ENCODE data around the gene GPR141.

GPR141 gene

DNA sequence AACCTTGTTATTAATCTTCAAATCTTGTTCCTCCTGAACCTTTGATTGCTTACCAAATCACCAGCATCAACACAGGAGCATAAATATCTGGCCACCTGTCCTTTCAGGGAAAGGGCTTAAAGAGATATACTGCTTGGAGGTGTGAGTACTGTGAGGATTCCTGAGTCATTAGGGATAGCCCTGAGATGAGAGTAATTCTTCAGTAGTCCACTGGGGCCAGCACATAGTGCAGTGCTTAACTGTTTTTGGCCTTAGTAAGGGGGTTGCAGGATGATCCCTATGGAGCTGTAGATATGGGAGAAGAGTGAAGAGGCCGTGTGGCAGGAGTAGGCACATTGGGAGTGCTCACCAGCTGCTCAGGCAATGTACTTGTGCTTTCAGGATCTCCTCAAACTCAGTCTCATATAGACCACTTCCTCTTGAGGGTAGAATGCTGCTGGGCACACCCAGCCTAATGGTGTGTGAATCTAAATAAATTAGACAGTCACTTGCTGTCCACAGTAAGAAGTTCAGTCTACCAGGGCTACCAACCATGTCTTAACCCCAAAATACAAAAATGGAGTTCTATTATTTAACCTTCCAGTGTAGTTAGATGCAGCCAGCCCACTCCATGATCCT is 26.5 kb upstream of the GPR141 start:
- TF ChIP-seq, protein P1, sequence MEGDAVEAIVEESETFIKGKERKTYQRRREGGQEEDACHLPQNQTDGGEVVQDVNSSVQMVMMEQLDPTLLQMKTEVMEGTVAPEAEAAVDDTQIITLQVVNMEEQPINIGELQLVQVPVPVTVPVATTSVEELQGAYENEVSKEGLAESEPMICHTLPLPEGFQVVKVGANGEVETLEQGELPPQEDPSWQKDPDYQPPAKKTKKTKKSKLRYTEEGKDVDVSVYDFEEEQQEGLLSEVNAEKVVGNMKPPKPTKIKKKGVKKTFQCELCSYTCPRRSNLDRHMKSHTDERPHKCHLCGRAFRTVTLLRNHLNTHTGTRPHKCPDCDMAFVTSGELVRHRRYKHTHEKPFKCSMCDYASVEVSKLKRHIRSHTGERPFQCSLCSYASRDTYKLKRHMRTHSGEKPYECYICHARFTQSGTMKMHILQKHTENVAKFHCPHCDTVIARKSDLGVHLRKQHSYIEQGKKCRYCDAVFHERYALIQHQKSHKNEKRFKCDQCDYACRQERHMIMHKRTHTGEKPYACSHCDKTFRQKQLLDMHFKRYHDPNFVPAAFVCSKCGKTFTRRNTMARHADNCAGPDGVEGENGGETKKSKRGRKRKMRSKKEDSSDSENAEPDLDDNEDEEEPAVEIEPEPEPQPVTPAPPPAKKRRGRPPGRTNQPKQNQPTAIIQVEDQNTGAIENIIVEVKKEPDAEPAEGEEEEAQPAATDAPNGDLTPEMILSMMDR (IDR thresholded peaks at IDR 0.05; ENCODE audit: insufficient read depth, low read length, poor library complexity, severe bottlenecking), result no peak
- Histone ChIP-seq H3K4me3 (replicated peaks; ENCODE audit: low read depth, low read length) (no peak overlapping the region), H3K36me3 (ENCODE audit: control insufficient read depth, insufficient read depth, low read length) (no peaks in the 10 kb centered on the region), H3K27me3 (replicated peaks; ENCODE audit: control insufficient read depth, insufficient read depth, low read length) (no peaks in the 10 kb centered on the region)
- DNase-seq (ENCODE audit: extremely low read depth, insufficient read length), result no peak

DNA sequence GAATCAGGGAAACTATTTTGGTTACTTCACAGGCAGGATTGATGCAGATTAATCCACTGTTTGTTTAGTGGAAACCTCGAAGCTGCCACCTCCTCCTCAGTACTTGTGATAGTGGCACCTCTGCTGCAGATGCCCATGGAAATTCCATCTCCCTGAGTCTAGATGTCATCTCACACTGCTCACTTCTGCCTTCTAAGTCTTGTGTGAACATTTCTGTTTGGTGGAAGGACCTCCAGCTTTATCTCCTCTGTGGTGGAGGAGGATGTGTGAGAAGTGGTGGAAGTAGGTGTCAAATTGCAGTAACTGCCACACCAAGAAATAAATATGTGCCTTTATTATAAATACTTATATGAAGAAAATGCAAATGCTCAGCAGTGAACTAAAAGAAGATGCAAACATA is 25.8 kb upstream of the GPR141 start:
- H3K4me3 ChIP-seq (replicated peaks; ENCODE audit: low read depth, low read length), result no peak overlapping the region
- no peak for DNase-seq (ENCODE audit: extremely low read depth, insufficient read length)
- TF ChIP-seq, protein P1 (IDR thresholded peaks at IDR 0.05; ENCODE audit: insufficient read depth, low read length, poor library complexity, severe bottlenecking), result no peak
- H3K36me3 ChIP-seq (ENCODE audit: control insufficient read depth, insufficient read depth, low read length), result no peaks in the 10 kb centered on the region
- H3K27me3 ChIP-seq (replicated peaks; ENCODE audit: control insufficient read depth, insufficient read depth, low read length), result no peaks in the 10 kb centered on the region

DNA sequence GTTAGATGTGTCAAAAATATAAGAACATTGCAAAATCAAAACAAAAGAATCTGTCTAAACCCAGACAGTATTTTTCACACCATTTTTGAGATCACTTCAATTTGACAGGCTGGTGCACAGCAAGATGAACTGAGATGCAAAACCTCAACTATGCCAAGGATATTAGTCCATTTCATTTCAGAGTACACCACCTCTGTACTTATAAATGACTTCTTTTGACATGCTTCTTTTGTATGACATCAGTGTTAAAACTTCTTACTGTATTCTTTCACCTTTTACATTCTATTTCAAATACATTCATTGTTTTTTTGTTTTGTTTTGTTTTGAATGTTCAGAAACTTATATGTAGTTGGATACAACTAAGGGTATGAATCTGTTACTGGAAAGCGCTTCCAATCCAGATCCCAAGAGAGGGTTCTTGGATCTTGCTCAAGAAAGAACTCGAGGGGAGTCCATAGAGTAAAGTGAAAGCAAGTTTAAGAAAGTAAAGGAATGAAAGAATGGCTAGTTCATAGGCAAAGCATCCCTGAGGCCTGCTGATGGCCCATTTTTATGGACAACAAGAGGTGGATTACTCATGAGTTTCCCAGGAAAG is 23.5 kb upstream of the GPR141 start:
- no peak for DNase-seq (ENCODE audit: extremely low read depth, insufficient read length)
- Histone ChIP-seq H3K4me3 (replicated peaks; ENCODE audit: low read depth, low read length) (no peak overlapping the region), H3K27me3 (replicated peaks; ENCODE audit: control insufficient read depth, insufficient read depth, low read length) (no peaks in the 10 kb centered on the region), H3K36me3 (ENCODE audit: control insufficient read depth, insufficient read depth, low read length) (no peaks in the 10 kb centered on the region)
- TF ChIP-seq, protein P1 (IDR thresholded peaks at IDR 0.05; ENCODE audit: insufficient read depth, low read length, poor library complexity, severe bottlenecking), result no peak

DNA sequence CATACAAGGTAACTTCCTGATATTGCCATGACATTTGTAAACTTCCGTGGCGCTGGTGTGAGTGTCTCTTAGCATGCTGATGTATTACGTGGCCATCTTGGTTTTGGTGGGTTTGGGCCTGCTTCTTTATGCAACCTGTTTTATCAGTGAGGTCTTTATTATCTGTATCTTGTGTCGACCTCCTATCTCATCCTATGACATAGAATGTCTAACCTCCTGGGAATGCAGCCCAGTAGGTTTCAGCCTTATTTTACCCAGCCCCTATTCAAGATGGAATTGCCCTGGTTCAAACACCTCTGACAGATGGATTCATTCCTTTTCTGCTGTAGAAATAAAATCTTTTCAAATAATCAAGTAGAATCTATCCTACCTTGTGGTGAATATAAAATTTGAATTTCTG is 23.0 kb upstream of the GPR141 start:
- Histone ChIP-seq H3K4me3 (replicated peaks; ENCODE audit: low read depth, low read length) (no peak overlapping the region), H3K36me3 (ENCODE audit: control insufficient read depth, insufficient read depth, low read length) (no peaks in the 10 kb centered on the region), H3K27me3 (replicated peaks; ENCODE audit: control insufficient read depth, insufficient read depth, low read length) (no peaks in the 10 kb centered on the region)
- no peak for DNase-seq (ENCODE audit: extremely low read depth, insufficient read length)
- TF ChIP-seq, protein P1 (IDR thresholded peaks at IDR 0.05; ENCODE audit: insufficient read depth, low read length, poor library complexity, severe bottlenecking), result no peak

DNA sequence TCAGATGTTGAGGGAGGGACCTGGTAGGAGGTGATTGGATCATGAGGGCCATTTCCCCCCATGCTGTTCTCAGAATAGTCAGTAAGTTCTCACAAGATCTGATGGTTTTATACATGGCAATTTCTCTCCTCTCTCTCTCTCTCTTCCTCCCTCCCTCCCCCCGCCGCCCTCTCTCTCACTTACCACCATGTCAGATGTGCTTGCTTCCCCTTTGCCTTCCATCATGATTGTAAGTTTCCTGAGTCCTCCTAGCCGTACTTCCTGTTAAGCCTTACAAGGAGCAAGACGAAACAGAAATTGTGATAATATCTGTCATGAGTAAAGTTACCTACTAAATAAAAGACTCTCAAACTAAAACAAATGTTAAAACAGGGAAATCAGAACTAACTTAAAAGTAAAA is 19.9 kb upstream of the GPR141 start:
- TF ChIP-seq, protein P1 (IDR thresholded peaks at IDR 0.05; ENCODE audit: insufficient read depth, low read length, poor library complexity, severe bottlenecking), result no peak
- H3K4me3 ChIP-seq (replicated peaks; ENCODE audit: low read depth, low read length), result no peak overlapping the region
- DNase-seq (ENCODE audit: extremely low read depth, insufficient read length), result no peak

More for the DNA sequence above, 19.9 kb upstream of the GPR141 start:
- Histone ChIP-seq H3K27me3 (replicated peaks; ENCODE audit: control insufficient read depth, insufficient read depth, low read length) (no peaks in the 10 kb centered on the region), H3K36me3 (ENCODE audit: control insufficient read depth, insufficient read depth, low read length) (no peaks in the 10 kb centered on the region)

Measured in GM06990 (cell line).